GM03348 (cell line): ENCODE results near the gene WWOX.
"Not testable (repeated sequence)": the region's sequence is repeated elsewhere in the genome, so short reads cannot be mapped to it uniquely, and the experiment has no call there.

Experiments
- DNase-seq: peaks from one replicate; pipeline ENCODE4 v3.0.0; 2012; ENCODE audit warnings: low spot score

WWOX gene

GRCh38 chr16:78576941-78577340, 477.5 kb downstream of the WWOX start:
- DNase-seq = no peak

GRCh38 chr16:78577630-78578029, 478.2 kb downstream of the WWOX start:
- DNase-seq = no peak

DNA sequence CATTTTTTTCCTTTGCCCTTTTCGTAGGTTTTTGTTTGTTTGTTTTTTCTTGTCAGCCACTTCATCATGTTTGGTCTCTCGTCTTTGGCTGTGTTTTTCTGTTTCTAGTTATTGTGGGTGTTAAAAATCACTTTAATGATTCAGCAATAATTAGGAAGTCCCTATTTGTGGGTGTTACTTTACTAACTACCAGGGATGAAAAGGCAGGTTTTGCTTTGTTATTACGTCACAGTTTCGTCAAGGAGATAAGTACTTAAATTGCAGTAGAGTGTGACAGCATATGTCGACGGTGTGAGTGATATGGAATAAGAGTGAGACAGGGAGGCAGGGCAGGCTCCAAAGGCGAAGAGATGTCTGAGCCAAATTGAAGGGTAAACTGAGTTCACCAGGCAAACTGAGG, 479.6 kb downstream of the WWOX start:
- DNase-seq = no peak

GRCh38 chr16:78583441-78583840, 484.0 kb downstream of the WWOX start:
- no peak for DNase-seq

DNA sequence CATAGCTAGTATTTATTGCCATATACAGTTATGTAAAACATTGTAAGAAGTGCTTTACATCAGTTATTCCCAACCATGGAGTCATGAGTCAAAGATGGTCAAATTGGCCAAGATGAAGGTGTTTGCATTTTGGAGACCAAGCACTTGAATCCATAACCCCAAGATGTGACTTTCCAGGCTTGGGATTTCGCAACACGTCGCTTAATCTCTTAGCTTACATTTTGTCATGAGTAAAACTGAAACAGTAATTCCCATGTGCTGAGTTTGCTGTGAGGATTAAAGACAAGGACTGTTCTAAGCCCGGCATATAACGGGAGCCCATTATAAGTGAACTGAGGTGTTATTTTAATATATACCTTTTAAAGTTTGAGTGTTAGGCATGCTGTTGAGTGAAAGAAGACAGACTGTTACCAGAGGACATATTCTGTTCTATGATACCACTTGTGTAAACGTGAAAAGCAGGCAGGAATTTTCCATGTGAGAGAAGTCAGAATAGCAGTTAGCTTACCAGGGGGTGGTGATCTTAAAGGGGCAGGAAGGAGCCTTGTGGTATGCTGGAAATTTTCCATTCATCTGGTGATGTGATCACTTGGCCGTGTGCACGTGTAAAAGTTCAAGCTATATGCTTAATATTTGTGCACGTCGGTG, 484.9 kb downstream of the WWOX start:
- no peak for DNase-seq

DNA sequence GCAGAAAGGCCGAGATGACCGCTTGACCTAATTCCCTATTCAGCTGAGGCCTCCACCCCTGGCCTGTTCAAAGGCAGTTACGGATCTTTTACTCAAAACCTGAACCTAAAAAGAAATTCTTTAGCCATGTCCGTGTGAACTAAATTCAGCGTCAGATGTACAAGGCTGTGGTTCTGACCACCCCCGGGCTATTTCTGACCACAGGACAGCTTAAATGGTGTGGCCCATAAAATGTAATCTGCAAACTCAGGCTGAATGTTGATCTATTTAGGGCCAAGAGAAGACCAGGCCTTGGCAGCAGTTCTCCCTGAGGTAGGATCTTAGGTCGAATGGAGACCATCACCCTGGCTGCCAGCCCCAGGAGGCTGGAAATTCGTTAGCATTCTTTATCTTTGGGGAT, 485.5 kb downstream of the WWOX start:
- no peak for DNase-seq

DNA sequence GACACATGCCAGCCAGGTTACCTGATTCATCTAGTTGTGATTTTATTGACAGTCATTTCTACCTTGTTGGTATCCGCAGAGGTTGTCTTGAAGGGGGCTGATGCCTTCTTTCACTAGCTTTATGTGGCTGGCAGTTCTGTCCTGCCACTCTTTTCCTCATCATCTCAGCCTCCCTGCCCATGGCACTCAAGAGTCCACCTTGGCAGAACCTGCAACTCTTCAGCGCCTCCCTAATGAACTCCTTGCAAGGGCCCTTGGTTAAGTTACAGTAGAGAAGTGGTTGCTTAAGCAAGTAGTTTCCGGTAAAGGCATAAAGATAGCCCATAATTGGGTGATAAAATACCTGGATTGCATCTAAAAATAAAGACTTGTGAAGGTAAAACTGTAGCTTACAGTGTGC, 489.9 kb downstream of the WWOX start:
- no peak for DNase-seq

GRCh38 chr16:78591682-78592103, 492.2 kb downstream of the WWOX start:
- no peak for DNase-seq

GRCh38 chr16:78592111-78592510, 492.7 kb downstream of the WWOX start:
- no peak for DNase-seq

- DNase-seq = no peak
Observed at GRCh38 chr16:78593352-78593751, 493.9 kb downstream of the WWOX start.

DNA sequence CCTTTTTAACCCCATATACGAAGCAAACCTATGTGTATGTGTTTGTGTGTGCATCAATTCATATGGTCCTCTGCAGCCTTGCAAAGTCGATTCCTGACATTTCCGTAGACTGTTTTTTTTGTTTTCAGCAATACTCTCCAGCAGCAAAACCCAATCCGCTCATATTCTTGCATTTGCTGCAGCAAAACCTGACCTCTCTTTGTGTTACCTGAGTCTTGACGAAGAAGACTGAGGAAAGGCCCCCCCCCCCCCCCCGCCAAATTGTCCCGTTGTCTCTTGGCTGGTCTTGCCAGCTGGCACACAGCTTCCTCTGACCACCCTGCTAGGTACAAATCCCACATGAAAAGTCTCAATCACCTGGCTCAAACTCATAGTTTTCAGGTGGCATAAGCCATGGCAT, 494.7 kb downstream of the WWOX start:
- no peak for DNase-seq

DNA sequence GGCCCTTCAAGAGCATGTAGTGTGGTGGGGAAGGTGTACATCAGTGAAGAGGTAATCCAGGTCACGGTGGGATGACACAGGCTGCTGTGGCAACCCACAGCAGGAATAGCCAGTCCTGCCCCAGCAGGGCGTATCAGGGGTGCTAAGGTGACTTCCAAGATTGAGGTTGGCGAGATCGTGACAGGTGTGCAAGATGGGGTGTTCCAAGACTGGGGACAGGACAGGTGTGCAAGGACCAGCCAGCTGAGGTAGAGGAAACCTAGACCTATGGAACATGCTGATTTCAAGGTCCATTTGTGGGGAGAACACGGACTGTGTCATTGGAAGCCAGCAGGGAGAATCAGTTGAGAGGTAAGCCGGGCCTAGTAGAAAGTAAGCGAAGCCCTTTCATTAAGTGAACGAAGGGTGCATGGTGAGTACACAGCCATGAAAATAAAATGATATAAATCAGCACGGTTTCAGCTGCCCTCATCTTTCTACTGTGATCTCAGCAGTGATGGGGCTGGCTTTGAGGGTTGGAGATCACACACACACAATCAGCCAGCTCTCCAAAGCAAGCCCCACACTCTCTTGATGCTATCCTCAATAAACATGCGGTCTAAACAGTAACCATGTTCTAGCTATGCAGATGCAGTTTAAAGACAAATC, 497.0 kb downstream of the WWOX start:
- DNase-seq = no peak

DNA sequence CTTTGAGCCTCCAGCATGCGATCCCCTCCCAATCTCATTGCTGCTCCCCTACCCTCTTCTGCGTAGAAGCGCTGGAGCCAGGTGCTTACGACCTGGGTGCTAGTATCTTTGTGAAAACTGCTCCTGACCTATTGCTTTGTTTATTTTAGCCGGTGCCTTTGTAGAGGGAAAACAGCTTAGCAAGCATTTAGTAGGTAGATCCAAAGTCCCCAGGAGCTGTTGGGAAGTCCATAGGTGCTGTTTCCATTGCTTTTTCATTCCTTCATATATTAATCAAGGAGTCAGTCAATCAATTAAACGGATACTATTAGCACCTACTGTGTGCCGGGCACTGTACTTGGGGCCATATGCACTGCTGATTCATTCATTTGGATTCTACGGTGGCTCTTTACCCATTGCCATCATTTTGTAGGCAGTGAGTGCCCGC, 497.6 kb downstream of the WWOX start:
- no peak for DNase-seq

DNA sequence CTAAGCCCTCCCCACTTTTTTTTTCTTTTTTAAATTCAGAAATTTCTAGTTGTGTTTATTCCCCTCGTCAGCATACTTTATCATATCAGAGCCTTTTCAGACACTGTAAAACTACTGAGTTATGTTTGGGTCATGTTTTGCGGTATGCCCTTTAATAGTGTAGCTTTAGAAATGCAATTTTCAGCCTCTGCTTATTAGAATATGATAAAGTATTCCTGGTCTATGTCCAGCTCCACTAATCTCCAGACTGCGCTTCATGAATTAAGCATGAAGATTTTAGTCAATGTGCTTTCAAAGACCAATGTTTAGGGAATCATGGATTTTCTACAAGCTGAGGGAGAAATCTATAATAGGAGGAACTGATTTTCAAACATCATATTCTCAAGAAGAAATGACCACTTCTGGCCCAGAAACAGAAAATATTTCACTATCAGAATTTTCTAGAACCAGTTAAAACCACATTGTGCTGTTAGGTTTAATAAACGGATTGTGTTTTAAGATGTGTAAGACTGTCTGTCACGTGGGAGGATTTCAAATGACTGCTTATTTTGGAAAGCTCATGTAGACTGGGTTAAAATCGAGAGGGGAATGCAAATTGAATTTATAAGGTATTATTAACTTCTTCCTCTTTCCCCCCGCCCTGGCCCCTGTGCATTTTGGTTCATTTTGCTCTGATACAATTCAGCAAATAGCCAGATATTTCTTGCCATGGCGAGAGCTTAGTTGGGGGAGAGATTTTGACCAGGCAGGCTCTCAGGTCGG, 498.5 kb downstream of the WWOX start:
- no peak for DNase-seq

DNA sequence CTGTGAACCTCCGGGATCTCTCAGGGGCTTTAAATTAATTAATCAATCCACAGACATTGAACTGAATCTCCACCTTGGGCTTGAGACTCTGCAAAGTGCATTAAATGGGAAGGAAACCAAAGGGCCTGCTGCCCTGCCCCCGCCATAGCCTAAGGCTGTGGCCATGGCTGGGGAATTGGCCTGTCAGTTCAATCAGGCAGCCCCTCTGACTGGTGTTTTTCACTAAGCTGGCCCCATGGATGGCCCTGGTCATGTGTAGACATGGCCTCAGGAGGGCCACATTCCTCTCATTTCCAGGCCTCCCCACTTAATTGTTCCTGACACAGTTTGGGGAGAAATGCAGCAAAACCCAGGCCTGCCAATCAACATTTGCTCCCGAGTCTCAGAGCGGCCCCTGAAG, 499.8 kb downstream of the WWOX start:
- DNase-seq = no peak

DNA sequence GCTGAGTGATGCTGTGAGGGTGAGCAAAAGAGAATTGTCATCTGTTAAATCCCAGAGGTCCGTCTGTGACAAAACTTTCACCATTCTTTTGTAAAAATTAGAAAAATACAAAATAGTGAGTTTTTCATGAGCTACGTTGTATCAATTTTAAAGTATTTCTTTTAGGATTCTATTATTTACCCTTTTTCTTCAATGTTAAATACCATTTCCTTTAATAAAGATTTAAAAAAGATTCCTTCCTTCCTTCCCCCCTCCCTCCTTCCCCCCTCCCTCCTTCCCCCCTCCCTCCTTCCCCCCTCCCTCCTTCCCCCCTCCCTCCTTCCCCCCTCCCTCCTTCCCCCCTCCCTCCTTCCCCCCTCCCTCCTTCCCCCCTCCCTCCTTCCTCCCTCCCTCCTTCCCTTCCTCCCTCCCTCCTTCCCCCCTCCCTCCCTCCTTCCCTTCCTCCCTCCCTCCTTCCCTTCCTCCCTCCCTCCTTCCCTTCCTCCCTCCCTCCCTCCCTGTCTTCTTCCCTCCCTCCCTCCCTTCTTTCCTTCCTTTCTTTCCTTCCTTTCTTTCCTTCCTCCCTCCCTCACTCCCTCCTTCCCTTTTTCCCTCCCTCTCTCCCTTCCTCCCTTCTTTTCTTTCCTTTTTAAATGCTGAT, 505.1 kb downstream of the WWOX start:
- DNase-seq = not testable (repeated sequence)

GRCh38 chr16:78605548-78606101, 506.2 kb downstream of the WWOX start:
- no peak for DNase-seq

GRCh38 chr16:78606545-78606944, 507.1 kb downstream of the WWOX start:
- DNase-seq = no peak

- no peak for DNase-seq
Observed at GRCh38 chr16:78607022-78607421, 507.6 kb downstream of the WWOX start.

DNA sequence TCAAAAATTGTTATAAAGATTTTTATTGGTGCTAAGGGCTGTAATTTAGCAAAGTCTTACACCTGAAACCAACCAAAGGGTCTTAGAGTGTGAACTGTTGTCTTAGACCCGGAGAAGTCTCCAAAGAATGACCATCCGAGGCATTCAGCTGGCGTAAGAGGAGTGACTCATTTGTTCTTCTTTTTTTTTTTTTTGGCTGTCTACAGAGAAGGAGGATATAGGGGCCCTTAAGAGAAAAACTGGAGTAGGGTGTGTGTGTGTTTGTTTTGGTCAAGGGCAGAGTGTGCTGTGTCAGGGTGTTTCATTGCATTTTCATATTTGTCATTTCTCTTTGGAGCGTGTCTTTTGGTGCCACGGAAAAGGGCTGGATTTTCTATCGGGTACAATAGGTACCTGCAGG, 508.0 kb downstream of the WWOX start:
- no peak for DNase-seq

- DNase-seq = no peak
Observed at GRCh38 chr16:78608305-78608776, 508.9 kb downstream of the WWOX start.
